H9 (cell line): ENCODE data around the gene INHBC. TPM values are rescaled to one million over a fixed set of nuclear protein-coding genes. Genes with fewer than 3 reads are reported as not detected.
"Not testable (repeated sequence)": the region's sequence is repeated elsewhere in the genome, so short reads cannot be mapped to it uniquely, and the experiment has no call there.

Source experiments
- DNase-seq: peaks from one replicate; pipeline ENCODE4 v3.0.0-alpha.2; 2017
- H2AFZ ChIP-seq: one replicate; pipeline ENCODE4 v1.6.1; 2013; ENCODE audit warnings: mild to moderate bottlenecking, low read length, control low read depth, moderate library complexity
- H2AK5ac ChIP-seq: 2 replicates; pipeline ENCODE4 v1.6.1; 2013; ENCODE audit warnings: low read length, control low read depth, mixed read lengths; ENCODE audit not compliant: insufficient read length
- H2BK120ac ChIP-seq: one replicate; pipeline ENCODE4 v1.6.1; 2013; ENCODE audit warnings: low read depth, mild to moderate bottlenecking, low read length, control low read depth, inconsistent platforms; ENCODE audit not compliant: poor library complexity, severe bottlenecking
- H2BK12ac ChIP-seq: 2 replicates; pipeline ENCODE4 v1.6.1; 2013; ENCODE audit warnings: low read length, control low read depth, mixed read lengths, low read depth; ENCODE audit not compliant: insufficient read length
- H2BK15ac ChIP-seq: 2 replicates; pipeline ENCODE4 v1.6.1; 2013; ENCODE audit warnings: low read depth, low read length, control low read depth
- H2BK20ac ChIP-seq: one replicate; pipeline ENCODE4 v1.6.1; 2013; ENCODE audit warnings: low read depth, mild to moderate bottlenecking, low read length, control low read depth, inconsistent platforms; ENCODE audit not compliant: poor library complexity, severe bottlenecking
- H2BK5ac ChIP-seq: 2 replicates; pipeline ENCODE4 v1.6.1; 2013; ENCODE audit warnings: low read length, control low read depth, mixed read lengths; ENCODE audit not compliant: insufficient read length
- H3K14ac ChIP-seq: 2 replicates; pipeline ENCODE4 v1.6.1; 2013; ENCODE audit warnings: low read length, control low read depth; ENCODE audit not compliant: insufficient read depth
- H3K18ac ChIP-seq: 2 replicates; pipeline ENCODE4 v1.6.1; 2013; ENCODE audit warnings: low read depth, mild to moderate bottlenecking, mixed read lengths, low read length, control low read depth; ENCODE audit not compliant: insufficient read length
- H3K23ac ChIP-seq: 2 replicates; pipeline ENCODE4 v1.6.1; 2013; ENCODE audit warnings: low read length, control low read depth, mixed read lengths, low read depth; ENCODE audit not compliant: insufficient read length
- H3K23me2 ChIP-seq: 2 replicates; pipeline ENCODE4 v1.6.1; 2013; ENCODE audit warnings: low read depth, mild to moderate bottlenecking, mixed read lengths, low read length, control low read depth; ENCODE audit not compliant: insufficient read length, poor library complexity, severe bottlenecking
- H3K27ac ChIP-seq: 2 replicates; pipeline ENCODE4 v1.5.1; 2013; ENCODE audit warnings: low read length, control low read depth, mixed read lengths, low read depth; ENCODE audit not compliant: insufficient read length
- H3K27me3 ChIP-seq: 2 replicates; pipeline ENCODE4 v1.6.1; 2013; ENCODE audit warnings: low read length, control low read depth, inconsistent platforms; ENCODE audit not compliant: insufficient read depth
- H3K4ac ChIP-seq: 2 replicates; pipeline ENCODE4 v1.6.1; 2013; ENCODE audit warnings: low read depth, mild to moderate bottlenecking, control low read depth, inconsistent platforms, low read length, moderate library complexity
- H3K4me1 ChIP-seq: 2 replicates; pipeline ENCODE4 v1.6.1; 2013; ENCODE audit warnings: low read length, control low read depth, inconsistent platforms; ENCODE audit not compliant: insufficient read depth
- H3K4me2 ChIP-seq: 2 replicates; pipeline ENCODE4 v1.6.1; 2013; ENCODE audit warnings: low read length, control low read depth, mixed read lengths; ENCODE audit not compliant: insufficient read length, insufficient read depth
- H3K56ac ChIP-seq: 2 replicates; pipeline ENCODE4 v1.6.1; 2013; ENCODE audit warnings: low read depth, mild to moderate bottlenecking, mixed read lengths, low read length, control low read depth; ENCODE audit not compliant: insufficient read length
- H3K79me1 ChIP-seq: 2 replicates; pipeline ENCODE4 v1.6.1; 2013; ENCODE audit warnings: low read depth, mild to moderate bottlenecking, moderate library complexity, low read length, control low read depth, inconsistent platforms; ENCODE audit not compliant: insufficient read depth, poor library complexity, severe bottlenecking
- H3K79me2 ChIP-seq: 2 replicates; pipeline ENCODE4 v1.6.1; 2013; ENCODE audit warnings: low read length, control low read depth, inconsistent platforms; ENCODE audit not compliant: insufficient read depth
- H3K9ac ChIP-seq: 2 replicates; pipeline ENCODE4 v1.6.1; 2013; ENCODE audit warnings: low read length, control low read depth, mixed read lengths; ENCODE audit not compliant: insufficient read length; ENCODE audit errors: extremely low read depth
- H3K9me3 ChIP-seq: one replicate; pipeline ENCODE4 v1.6.1; 2013; ENCODE audit warnings: low read depth, low read length, inconsistent platforms; ENCODE audit not compliant: control insufficient read depth
- H3T11ph ChIP-seq: one replicate; pipeline ENCODE4 v1.6.1; 2013; ENCODE audit warnings: mild to moderate bottlenecking, low read length, control low read depth, inconsistent platforms
- H4K20me1 ChIP-seq: one replicate; pipeline ENCODE4 v1.6.1; 2013; ENCODE audit not compliant: control insufficient read depth, insufficient read length, insufficient read depth
- H4K5ac ChIP-seq: 2 replicates; pipeline ENCODE4 v1.6.1; 2013; ENCODE audit warnings: low read depth, mild to moderate bottlenecking, mixed read lengths, low read length, control low read depth; ENCODE audit not compliant: insufficient read length
- H4K8ac ChIP-seq: replicated peaks from 2 replicates; pipeline ENCODE4 v1.6.1; 2013; ENCODE audit warnings: low read length, control low read depth, mixed read lengths, low read depth; ENCODE audit not compliant: insufficient read length
- H4K91ac ChIP-seq: 2 replicates; pipeline ENCODE4 v1.6.1; 2013; ENCODE audit warnings: low read depth, mild to moderate bottlenecking, moderate library complexity, mixed read lengths, low read length, control low read depth; ENCODE audit not compliant: insufficient read length
- H3K27ac Mint-ChIP-seq, 3 experiments: 2 replicates in 2 of 3; 3 replicates in 1 of 3; pipeline ENCODE4 v1.8.0; 2020 to 2021; ENCODE audit warnings: mixed read lengths in 3 of 3, mild to moderate bottlenecking in 1 of 3, moderate library complexity in 1 of 3
- H3K27me3 Mint-ChIP-seq: 2 replicates; pipeline ENCODE4 v1.8.0; 2021; ENCODE audit warnings: low read depth, mild to moderate bottlenecking, moderate library complexity, mixed read lengths
- H3K36me3 Mint-ChIP-seq, 3 experiments: 2 replicates in 2 of 3; 3 replicates in 1 of 3; pipeline ENCODE4 v1.8.0; 2020 to 2021; ENCODE audit warnings: low read depth in 3 of 3, mixed read lengths in 3 of 3; ENCODE audit not compliant: insufficient read depth in 1 of 3
- H3K4me1 Mint-ChIP-seq, 2 experiments: 2 replicates each; pipeline ENCODE4 v1.8.0; 2020; ENCODE audit warnings: mixed read lengths in 2 of 2
- H3K4me3 Mint-ChIP-seq, 2 experiments: 2 replicates in 1 of 2; 3 replicates in 1 of 2; pipeline ENCODE4 v1.8.0; 2020 to 2021; ENCODE audit warnings: mild to moderate bottlenecking in 2 of 2, mixed read lengths in 2 of 2, moderate library complexity in 1 of 2
- H3K9me3 Mint-ChIP-seq, 2 experiments: 2 replicates in 1 of 2; 3 replicates in 1 of 2; pipeline ENCODE4 v1.8.0; 2020; ENCODE audit warnings: mild to moderate bottlenecking in 2 of 2, mixed read lengths in 2 of 2, moderate library complexity in 1 of 2
- WGBS: extraction: QIAGEN DNeasy Blood & Tissue Kit; methylation state at CpG from one replicate; pipeline ENCODE4 v1.1.7; 2013; ENCODE audit warnings: missing lambda C conversion rate, low lambda C conversion rate, mixed read lengths; ENCODE audit not compliant: insufficient read length; ENCODE audit errors: extremely low coverage; 5-methylcytosine and 5-hydroxymethylcytosine counted together
- total RNA-seq: library from RNA; stranded (reverse); gene quantifications from 2 replicates; pipeline ENCODE4 v1.2.1, GENCODE V29; 2021
- TF ChIP-seq, protein P1 (sequence below): fragments of 200-600 bp; sonication (generic); conservative IDR thresholded peaks from 3 replicates; pipeline ENCODE4 v1.8.0; 2021; ENCODE audit warnings: antibody characterized with exemption, mild to moderate bottlenecking

Gene INHBC
- total RNA-seq, 1 experiment from 2014 or later: not detected

DNA sequence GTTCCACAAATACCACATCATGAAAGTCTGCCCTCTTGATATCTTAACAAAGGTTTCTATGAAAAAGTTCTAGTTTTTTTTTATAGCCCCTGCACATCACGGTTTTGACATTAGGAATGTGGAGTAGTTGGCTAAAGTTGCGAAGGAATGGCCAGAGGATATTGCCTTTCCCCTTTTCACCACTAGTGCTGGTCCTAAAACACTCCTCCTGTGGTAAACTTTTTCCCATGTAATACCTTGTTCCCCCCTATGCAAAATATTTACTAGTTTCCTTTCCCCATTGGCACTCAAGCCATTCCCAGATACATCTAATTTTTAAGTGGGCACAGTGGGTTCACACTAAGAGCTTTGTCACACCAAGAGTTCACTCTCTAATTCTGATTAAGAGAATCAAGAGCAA, 37.1 kb upstream of the INHBC start:
- Histone ChIP-seq H3K23ac (no peak overlapping the region), H3K27ac (no peak overlapping the region), H3K23me2 (no peaks in the 10 kb centered on the region), H2BK15ac (no peak overlapping the region), H3K56ac (no peak overlapping the region), H2BK12ac (no peak overlapping the region), H3K4me1 (no peaks in the 10 kb centered on the region), H3K79me2 (no peaks in the 10 kb centered on the region), H3K79me1 (peaks cover 2% of the 10 kb centered on the region), H2AK5ac (no peak overlapping the region), H2AFZ (no peak overlapping the region), H4K91ac (no peak overlapping the region), H2BK120ac (no peak overlapping the region), H2BK5ac (no peak overlapping the region), H4K20me1 (no peaks in the 10 kb centered on the region), H3K9ac (no peak overlapping the region), H4K8ac (no peak overlapping the region), H3K18ac (no peak overlapping the region), H3T11ph (no peak overlapping the region), H3K4ac (no peak overlapping the region), H2BK20ac (no peak overlapping the region), H3K14ac (no peak overlapping the region), H3K27me3 (no peaks in the 10 kb centered on the region), H3K9me3 (no peaks in the 10 kb centered on the region), H3K4me2 (no peak overlapping the region), H4K5ac (no peak overlapping the region)
- H3K36me3 Mint-ChIP-seq: peaks cover 3 to 25% (median 22%) of the 10 kb centered on the region in 3 experiments
- WGBS: no CpG with 5 or more reads among the region's 2 CpGs
- H3K27me3 Mint-ChIP-seq: no peaks in the 10 kb centered on the region
- H3K4me1 Mint-ChIP-seq: peaks cover 9% of the 10 kb centered on the region in 2 experiments
- H3K9me3 Mint-ChIP-seq: no peaks in the 10 kb centered on the region
- no peak overlapping the region for H3K4me3 Mint-ChIP-seq
- H3K27ac Mint-ChIP-seq: peak overlapping the region in 2 of 3 experiments; percentile 34 to 73; a peak in 2 of 7 replicates
- no peak for DNase-seq
- TF ChIP-seq, protein P1, sequence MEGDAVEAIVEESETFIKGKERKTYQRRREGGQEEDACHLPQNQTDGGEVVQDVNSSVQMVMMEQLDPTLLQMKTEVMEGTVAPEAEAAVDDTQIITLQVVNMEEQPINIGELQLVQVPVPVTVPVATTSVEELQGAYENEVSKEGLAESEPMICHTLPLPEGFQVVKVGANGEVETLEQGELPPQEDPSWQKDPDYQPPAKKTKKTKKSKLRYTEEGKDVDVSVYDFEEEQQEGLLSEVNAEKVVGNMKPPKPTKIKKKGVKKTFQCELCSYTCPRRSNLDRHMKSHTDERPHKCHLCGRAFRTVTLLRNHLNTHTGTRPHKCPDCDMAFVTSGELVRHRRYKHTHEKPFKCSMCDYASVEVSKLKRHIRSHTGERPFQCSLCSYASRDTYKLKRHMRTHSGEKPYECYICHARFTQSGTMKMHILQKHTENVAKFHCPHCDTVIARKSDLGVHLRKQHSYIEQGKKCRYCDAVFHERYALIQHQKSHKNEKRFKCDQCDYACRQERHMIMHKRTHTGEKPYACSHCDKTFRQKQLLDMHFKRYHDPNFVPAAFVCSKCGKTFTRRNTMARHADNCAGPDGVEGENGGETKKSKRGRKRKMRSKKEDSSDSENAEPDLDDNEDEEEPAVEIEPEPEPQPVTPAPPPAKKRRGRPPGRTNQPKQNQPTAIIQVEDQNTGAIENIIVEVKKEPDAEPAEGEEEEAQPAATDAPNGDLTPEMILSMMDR: peak; percentile 39

DNA sequence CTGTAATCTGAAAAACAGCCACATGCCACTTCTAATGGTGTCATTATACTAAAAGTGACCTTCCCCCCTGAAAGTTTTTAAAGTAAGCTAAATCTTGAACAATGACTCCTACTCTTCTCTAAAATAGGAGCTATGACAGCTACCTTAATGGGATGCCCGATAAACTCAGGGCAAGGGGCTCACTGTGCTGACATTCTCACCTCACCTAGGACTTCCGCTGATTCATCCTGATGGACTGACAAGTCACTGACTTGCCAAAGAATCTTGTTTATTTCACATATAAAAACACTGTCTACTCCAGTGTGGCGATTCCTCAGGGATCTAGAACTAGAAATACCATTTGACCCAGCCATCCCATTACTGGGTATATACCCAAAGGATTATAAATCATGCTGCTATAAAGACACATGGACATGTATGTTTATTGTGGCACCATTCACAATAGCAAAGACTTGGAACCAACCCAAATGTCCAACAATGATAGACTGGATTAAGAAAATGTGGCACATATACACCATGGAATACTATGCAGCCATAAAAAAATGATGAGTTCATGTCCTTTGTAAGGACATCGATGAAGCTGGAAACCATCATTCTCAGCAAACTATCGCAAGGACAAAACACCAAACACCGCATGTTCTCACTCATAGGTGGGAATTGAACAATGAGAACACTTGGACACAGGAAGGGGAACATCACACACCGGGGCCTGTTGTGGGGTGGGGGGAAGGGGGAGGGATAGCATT, 34.7 kb upstream of the INHBC start:
- not testable (repeated sequence) for H3K27me3 Mint-ChIP-seq, H4K91ac ChIP-seq, H2BK12ac ChIP-seq, H4K8ac ChIP-seq, H3K4me1 ChIP-seq, H3K4me3 Mint-ChIP-seq, H3K79me1 ChIP-seq, H3K9me3 ChIP-seq, H3K79me2 ChIP-seq, H3K4ac ChIP-seq, H3K27me3 ChIP-seq, H3K36me3 Mint-ChIP-seq, DNase-seq, H3K14ac ChIP-seq, H3K23me2 ChIP-seq, H3K56ac ChIP-seq, H3K23ac ChIP-seq, H2BK120ac ChIP-seq, H2AFZ ChIP-seq, H3K18ac ChIP-seq, H3K27ac Mint-ChIP-seq, H3T11ph ChIP-seq, H4K20me1 ChIP-seq, H3K9ac ChIP-seq, H3K4me1 Mint-ChIP-seq, H3K4me2 ChIP-seq, H4K5ac ChIP-seq, H2BK15ac ChIP-seq, H3K27ac ChIP-seq, H2BK5ac ChIP-seq, H2AK5ac ChIP-seq, H3K9me3 Mint-ChIP-seq, H2BK20ac ChIP-seq
- no CpG with 5 or more reads among the region's 7 CpGs for WGBS
